ENCODE results near the gene AHCTF1.
"Not testable (repeated sequence)": the region's sequence is repeated elsewhere in the genome, so short reads cannot be mapped to it uniquely, and the experiment has no call there.

The AHCTF1 gene

DNA sequence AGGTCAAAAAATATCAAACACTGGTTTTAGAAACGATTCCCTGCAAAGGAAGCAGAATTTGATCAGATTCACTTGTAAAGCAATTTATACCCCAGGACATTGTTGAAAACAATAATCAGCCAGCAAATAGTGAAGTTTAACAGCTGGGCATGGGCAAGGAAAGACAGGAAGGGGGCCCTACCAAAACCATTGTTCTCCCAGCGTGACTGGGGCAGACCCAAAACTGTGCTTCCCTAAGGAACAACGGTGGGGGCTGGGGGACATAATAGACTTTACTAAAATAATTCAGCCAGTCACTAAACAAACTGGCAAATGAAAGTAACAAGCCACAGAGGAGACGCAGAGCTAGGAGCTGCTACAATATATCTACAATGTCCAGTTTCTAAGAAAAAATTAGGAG, 100.2 kb downstream of the AHCTF1 start:
- no peak for DNase-seq

DNA sequence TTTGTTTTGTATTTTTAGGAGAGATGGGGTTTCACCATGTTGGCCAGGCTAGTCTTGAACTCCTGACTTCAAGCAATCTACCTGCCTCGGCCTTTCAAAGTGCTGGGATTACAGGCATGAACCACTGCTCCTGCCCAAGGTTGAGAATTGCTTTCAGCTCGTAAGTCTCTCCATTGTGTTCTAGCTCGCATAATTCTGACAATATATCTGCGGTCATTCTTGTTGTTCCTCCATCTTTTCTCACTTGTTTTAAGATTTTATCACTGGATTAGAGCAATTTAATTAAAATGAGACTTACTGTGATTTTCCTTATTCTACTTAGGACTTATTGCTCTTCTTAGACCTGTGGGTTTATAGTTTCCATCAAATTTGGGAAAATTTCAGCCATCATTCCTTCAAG, 102.9 kb downstream of the AHCTF1 start:
- no peak for DNase-seq

DNA sequence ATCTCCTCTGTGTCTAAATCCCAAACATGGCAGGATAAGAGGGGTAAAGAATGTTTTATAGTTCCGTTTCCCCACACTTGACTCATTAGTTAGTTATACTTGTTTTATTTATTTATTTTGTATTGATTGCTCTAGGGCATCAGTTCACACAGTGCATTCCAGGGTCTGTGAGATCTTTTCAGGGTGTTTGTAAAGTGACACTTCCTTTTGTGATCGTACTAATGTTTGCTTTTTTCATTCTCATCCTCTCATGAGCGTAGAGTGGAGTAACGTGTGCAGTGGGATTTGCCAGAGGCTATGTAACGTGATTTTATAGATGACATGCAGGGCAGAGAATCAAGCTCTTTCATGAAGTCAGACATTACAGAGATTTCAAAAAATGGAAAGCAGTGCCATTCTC, 104.4 kb downstream of the AHCTF1 start:
- no peak for DNase-seq

DNA sequence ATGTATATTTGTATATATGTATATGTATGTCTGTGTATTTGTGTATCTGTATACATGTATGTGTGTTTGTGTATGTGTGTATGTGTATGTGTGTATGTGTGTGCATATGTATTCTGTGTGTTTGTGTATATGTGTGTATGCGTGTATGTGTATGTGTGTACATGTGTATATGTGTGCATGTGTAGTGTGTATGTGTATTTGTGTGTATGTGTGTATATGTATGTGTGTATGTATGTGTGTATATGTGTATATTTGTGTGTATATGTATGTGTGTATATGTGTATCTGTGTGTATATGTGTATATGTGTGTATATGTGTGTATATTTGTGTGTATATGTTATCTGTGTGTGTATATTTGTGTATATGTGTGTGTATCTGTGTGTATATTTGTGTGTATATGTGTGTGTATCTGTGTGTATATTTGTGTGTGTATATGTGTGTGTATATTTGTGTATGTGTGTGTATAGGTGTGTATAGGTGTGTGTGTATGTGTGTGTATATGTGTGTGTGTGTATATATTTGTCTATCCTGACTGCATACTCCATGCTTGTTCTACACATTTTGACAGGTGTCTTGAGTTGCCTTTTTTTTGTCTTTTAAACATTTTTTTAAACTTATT, 106.1 kb downstream of the AHCTF1 start:
- DNase-seq: no peak

DNA sequence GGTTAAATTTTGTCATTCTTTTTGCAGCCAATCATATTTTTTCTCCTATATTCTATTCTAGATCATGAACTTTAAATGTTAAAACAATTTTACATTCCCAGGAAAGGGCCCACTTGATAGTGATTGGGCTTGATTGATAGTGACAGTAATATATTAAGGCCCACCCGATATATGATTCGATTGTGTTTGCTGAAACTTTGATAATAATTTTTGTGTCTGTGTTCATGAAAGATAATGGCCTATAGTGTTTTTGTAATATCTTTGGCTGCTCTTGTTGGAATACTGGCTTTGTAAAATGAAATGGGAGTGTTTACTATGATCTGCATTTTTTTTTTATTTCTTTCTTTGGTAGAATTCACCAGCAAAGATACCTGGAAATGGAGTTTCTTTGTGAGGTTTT, 107.2 kb downstream of the AHCTF1 start:
- no peak for DNase-seq

DNA sequence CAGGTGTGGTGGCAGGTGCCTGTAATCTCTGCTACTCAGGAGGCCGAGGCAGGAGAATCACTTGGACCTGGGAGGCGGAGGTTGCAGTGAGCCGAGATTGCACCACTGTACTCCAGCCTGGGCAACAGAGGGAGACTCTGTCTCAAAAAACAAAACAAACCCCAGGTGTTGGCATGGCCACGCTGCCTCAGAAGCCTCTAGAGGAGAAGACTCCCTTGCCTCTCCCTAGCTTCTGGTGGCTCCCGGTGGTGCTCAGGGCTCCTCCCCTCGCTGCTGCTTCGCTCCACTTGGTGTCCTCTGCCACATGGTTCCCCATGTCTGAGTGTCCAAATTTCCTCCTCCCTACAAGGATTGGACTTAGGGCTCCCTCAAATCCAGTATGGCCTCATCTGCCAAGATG, 109.6 kb downstream of the AHCTF1 start:
- not testable (repeated sequence) for DNase-seq

DNA sequence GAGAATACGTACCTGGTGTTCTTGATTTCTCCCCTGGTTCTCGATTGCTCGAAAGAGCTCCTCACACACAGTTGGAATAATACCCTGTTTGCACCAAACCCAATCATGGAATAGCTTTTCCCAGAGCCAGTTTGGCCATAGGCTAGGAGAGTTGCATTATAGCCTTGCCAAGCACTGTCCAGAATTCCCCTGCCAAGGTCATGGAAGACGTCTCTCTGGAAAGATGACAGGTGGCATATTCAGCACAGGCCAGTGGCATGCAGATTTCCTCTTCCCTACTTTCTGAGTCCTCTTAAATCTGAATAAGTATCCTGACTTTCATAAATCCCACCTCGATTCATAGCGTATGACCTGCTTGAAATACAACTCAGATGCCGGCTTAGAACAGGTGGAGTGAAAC, 111.1 kb downstream of the AHCTF1 start:
- DNase-seq: no peak

DNA sequence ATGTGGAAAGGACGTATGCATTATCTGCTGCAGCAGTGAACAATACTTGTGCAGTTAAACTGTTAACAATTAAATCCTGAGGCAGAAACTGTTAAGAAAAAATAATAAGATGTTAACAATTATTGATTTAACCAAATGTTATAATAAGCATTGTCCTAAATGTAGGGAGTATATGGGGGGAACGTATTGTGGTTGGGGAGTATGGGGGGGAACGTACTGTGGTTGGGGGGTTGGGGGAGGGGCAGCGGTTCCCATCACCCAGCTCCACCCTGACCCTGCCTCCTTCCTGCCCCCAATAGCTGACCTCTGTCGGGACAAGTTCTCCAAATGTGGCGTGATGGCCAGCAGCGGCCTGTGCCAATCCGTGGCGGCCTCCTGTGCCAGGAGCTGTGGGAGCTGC, 114.0 kb downstream of the AHCTF1 start:
- DNase-seq: not testable (repeated sequence)

DNA sequence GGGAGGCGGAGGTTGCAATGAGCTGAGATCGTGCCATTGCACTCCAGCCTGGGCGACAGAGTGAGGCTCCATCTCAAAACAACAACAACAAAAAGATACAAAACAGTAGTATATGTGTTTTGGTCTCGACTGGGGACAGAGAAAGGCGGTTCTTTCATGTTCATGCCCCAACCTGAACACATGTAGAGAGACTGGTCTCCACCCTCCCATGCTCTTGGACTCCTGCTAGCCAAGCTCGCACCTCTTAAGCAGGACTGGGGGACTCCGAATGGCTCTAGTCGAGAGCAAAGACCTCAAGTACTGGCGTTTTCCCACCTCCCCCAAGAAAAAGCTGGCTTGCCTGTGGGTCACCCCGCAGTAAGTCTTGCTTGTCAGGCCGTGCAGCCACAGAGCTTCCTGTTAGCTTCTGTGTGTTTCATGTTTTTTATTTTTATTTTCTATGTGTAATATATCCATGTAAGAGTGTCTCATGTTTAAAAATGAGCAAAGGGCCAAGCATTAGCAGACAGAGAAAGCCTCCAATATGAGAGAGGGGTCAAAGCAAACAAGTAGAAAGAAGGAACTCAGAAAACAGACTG, 116.0 kb downstream of the AHCTF1 start:
- no peak for DNase-seq

DNA sequence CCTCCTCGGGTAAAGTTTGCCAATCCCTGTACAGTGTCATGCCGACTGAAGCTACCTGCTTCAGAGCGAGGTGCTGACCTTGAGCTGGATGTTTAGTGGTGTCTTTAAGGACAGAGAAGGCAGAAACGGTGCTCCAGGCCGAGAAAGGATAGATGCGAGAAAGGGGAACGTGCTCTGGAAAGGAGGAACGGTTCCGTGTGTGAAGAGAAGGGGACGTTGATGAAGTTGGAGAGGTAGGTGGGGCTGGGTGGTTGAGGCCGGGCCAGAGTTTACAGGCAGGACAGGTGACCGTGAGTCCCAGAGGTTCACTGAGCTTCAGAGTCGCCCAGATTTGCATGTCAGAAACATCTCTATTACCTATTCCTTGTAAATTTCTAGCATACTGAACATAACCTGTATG, 116.9 kb downstream of the AHCTF1 start:
- no peak for DNase-seq

DNA sequence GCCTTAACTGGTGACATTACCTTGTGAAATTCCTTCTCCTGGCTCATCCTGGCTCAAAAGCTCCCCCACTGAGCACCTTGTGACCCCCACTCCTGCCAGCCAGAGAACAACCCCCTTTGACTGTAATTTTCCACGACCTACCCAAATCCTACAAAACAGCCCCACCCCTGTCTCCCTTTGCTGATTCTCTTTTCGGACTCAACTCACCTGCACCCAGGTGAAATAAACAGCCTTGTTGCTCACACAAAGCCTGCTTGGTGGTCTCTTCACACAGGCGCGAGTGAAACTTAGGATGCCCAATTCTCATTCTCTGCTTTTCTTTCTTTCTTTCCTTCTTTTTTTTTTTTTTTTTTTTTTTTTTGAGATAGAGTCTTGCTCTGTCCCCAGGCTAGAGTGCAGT, 118.4 kb downstream of the AHCTF1 start:
- not testable (repeated sequence) for DNase-seq

DNA sequence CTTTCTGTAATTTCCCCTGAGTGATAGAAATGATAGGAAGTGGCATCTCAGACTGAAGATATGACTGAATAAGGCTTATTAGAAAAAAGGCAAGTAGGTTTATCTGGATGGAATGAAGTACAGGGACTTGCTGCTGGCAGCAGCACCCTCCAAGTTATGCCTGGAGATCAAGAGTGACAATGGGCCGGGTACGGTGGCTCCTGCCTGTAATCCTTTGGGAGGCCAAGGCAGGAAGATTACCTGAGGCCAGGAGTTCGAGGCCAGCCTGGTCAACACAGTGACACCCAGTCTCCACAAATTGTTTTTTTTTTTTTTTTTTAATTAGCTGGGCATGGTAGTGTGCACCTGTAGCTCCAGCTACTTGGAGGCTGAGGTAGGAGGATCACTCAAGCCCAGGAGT, 119.8 kb downstream of the AHCTF1 start:
- DNase-seq: no peak

DNA sequence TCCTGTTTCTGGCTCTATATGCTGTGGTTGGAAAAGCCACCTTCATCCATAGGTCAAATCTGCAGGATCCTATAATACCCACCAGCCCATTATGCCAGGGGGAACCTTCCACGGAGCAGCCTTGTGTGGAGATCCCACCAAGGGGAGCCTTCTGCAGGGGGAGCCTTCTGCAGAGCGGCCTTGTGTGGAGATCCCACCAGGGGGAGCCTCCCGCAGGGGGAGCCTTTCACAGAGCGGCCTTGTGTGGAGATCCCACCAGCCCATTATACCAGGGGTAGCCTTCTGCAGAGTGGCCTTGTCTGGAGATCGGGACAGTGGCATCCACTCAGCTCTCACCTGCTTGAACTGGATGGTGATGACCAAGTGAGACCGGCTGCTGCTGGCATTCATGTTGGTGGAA, 122.3 kb downstream of the AHCTF1 start:
- no peak for DNase-seq

DNA sequence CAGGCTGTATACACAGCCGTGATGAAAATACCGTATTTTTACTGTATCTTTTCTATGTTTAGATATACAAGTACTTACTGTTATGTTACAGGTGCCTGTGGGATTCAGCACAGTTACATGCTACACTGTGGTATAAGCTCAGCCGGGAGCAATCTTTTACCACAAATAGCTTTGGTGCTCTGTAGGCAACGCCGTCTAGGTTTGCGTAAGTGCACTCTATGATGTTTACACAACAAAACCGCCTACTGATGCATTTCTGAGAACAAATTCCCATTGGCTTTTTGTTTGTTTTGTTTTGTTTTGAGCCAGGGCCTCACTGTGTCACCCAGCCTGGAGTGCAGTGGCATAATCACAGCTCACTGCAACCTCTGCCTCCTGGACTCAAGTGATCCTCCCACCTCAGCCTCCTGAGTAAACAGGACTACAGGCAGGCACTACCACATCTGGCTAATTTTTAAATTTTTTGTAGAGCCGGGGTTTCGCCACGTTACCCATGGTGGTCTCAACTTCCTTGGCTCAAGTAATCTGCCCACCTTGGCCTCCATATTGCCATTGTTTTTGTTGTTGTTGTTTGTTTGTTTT, 126.5 kb downstream of the AHCTF1 start:
- DNase-seq: no peak

DNA sequence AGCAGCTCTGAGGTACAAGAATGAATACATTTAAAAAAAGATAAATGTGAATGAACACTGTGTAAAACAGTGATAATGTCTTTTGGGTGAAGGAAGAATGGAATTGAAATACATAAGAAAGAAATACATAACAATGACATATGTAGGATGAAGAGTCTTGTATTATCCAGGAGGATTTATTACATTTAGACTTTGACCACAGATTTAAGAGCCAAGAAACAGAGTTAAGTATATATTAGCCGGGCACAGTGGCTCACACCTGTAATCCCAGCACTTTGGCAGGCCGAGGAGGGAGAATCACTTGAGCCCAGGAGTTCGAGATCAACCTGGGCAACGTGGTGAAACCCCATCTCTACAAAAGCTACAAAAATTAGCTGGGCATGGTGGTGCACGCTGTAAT, 127.9 kb downstream of the AHCTF1 start:
- no peak for DNase-seq

DNA sequence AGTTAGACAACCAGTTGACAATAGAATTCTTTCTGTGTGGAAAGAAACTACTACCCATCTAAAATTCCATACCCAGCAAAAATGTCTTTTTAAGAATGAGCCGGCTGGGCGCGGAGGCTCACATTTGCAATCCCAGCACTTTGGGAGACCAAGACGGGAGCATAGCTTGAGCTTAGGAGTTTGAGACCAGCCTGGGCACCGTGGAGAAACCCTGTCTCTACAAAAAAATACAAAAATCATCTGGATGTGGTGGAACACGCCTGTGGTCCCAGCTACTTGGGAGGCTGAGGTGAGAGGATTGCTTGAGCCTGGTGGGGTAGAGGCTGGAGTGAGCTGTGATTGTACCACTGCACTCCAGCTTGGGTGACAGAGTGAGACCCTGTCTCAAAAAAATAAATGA, 128.4 kb downstream of the AHCTF1 start:
- no peak for DNase-seq

DNA sequence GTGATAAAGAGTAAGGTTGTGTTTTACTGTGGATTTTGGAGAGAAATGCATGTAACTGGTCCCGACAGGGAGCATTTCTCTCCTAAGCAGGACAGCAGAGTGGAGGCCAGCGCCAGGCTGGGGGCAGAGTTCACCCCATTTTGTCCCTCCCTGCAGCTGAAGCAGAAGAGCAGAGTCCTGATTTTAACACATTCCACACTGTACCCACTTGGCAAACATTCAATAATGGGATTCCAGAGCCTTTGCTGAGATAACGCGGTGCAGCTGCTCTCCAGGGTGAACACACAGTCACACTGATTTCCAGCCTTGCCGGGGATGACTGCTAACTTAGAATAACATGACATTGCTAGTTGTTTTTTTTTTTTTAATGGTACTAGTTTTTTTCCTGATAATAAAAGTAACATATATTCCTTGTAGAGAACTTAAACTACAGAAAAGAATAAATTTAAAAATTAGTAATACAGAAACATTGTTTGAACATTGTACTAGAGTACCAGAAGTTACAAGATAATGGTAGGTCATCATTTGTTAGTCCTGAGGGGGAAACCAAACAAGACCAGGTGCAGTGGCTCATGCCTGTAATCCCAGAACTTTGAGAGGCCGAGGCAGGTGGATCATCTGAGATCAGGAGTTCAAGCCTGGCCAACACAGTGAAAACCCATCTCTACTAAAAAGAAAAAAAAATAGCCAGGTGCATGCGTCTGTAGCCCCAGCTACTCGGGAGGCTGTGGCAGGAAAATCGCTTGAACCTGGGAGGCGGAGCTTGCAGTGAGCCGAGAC, 130.3 kb downstream of the AHCTF1 start:
- DNase-seq: no peak

DNA sequence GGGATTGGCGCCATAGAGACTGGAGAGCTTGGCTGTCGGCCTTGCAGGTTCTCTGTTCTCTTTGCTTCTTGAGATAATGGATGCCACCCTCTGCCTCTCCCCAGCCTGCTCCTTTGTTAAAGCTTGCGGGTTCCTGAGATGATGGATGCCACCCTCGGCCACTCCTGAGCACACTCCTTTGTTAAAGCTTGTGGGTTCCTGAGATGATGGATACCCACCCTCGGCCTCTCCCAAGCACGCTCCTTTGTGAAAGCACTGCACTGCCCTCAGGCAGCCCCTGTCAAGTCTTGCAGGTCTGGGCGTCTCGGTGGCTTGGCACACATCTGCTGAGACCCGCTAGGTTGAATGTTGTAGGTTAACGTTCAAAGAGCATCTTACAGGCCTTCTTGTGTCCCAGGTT, 131.0 kb downstream of the AHCTF1 start:
- DNase-seq: no peak

DNA sequence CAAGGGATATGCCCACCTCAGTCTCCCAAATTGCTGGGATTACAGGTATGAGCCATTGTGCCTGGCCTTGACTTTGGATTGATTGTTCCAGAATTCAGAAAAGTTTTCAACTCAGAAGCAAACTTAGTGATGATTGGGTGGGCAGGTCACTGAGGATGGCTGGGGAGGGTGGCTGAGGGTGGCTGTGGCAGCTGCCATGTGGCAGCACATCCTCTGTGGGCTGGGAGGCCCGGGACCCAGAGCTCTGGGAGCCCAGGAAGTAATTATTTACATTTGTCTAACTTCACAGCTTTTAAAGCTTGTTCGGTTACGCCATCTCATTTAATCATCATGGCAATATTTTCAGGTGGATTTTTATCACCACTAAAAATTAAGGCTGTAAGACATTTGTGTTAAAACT, 131.4 kb downstream of the AHCTF1 start:
- no peak for DNase-seq

DNA sequence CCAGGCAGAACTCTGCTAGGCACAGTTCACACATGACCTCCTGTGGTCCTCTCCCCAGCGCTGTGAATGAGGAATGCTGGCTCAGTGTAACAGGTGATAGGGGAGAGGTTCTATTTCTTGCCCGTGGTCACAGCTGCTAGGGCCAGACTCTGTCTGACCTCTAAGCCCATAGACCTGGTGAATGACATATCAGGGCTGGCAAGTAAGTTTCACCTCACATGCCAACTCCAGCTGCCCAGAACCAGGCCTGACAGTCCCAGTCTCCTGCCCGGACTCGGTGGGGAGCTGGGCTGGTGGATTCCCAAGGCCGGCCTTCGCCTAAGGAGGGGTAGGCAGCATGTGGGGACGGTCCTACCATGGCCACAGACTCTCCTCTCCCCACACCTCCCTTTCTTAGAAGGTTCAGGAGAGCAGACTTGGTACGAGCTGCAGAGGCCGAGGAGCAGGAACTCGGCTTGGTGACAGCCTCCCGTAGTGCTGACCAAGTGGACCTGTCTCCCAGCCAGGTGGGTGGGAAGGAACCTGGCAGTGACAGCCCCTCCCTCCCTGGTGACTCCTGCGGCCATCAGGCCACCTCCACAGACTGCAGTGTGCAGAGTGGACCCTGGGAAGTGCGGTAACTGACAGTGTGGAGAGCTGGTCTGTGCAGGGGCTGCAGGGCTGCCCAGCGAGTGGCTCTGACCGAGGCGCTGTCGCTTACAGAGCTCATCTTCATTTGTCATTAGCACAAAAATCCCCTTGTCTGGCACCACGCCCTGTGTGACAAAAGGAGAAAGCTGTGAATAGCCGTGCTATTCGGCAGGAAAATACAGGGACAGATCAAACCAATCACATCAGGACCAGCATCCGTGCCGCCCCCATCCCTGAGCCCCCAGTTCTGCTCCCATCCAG, 132.9 kb downstream of the AHCTF1 start:
- DNase-seq: no peak

DNA sequence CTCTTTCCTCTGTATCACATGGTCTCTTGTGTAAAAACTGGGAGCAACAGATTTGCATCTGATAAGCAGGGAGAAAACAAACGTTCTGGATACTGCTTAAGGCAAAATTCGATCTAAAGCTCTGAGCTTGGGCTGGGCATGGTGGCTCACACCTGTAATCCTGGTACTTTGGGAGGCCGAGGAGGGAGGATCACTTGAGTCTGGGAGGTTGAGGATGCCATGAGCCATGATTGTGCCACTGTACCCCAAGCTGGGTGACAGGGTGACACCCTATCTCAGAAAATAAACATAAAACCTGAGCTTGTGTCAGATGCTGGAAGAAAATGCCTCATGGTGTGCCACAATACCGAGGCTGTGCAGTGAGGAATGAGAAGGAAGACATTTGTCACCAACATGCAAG, 133.6 kb downstream of the AHCTF1 start:
- DNase-seq: no peak

DNA sequence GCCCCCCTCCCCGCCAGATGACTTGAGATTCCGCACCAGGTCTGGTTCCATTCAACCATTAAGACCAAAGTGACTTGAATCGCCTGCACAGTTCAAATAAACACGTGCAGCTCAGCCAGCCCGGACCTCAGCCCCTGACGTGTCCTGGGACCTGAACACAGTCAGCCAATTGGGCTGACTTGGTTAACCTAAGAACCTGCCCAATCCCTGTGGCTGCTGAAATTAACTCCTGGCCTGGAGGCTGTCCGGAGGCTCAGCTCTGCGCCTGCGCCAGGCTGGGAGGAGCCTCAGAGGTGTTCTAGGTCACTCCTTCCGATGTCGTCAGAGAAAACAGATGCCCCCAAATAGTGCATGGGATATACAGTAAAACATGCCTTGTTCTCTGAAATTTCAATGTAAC, 134.2 kb downstream of the AHCTF1 start:
- DNase-seq: no peak

DNA sequence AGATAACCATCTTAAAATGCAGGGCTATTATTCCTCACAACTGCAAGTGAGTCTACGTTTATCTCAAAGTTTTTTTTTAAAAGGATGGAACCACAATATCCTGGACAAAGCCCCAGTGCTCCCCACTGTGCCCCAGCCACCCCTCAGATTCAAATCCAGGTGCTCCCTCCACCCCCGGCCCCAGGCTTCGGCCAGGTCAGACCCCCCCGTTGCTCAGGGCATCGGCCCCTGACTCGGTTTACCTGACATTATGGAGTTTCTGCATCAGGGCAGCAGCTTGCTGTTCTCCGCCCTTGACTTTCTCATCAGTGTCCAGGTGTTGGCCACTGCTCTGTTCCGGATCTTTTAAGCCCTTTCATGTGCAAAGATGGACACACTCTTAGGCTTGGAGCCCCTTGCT, 134.6 kb downstream of the AHCTF1 start:
- no peak for DNase-seq
